IMR-90 (cell line): Measurements from ENCODE around the gene CLEC2D. TPM values are rescaled to one million over a fixed set of nuclear protein-coding genes. Genes with fewer than 3 reads are reported as not detected.

Experiments used
- ATAC-seq: fragments of 200-7000 bp; cut with Tn5 transposase; 2 replicates; pipeline ENCODE4 v1.9.1; 2020; ENCODE audit warnings: low read depth, mild to moderate bottlenecking, moderate library complexity
- BruUV-seq: library from RNA; stranded (reverse); fragments of 400-500 nt; replicated peaks from 2 replicates; lab custom pipeline; 2021; lab: Mats Ljungman, UMichigan
- CTCF ChIA-PET: fragments of 300-600 bp; formaldehyde crosslinking; extraction: SDS; loops from one replicate; lab custom pipeline; 2021; ENCODE audit warnings: antibody characterized with exemption; lab: Yijun Ruan, JAX
- POLR2A ChIA-PET: fragments of 300-600 bp; sonication (Branson Sonifier 250); formaldehyde crosslinking; loops from one replicate; lab custom pipeline; 2022; ENCODE audit warnings: antibody characterized with exemption; ENCODE audit not compliant: unreplicated experiment; lab: Charles Lee
- DNase-seq: peaks from one replicate; pipeline ENCODE4 v3.0.0; 2013
- H2AFZ ChIP-seq: replicated peaks from 2 replicates; pipeline ENCODE3; 2013; ENCODE audit warnings: low read length, mild to moderate bottlenecking; ENCODE audit not compliant: poor library complexity
- H2AK5ac ChIP-seq: 2 replicates; pipeline ENCODE4 v1.6.1; 2013; ENCODE audit warnings: low read depth, low read length, inconsistent platforms
- H2AK9ac ChIP-seq: replicated peaks from 2 replicates; pipeline ENCODE3; 2013; ENCODE audit warnings: mild to moderate bottlenecking, low read depth, low read length, moderate library complexity; ENCODE audit not compliant: poor library complexity
- H2BK120ac ChIP-seq: 2 replicates; pipeline ENCODE4 v1.6.1; 2013; ENCODE audit warnings: low read depth, low read length, inconsistent platforms
- H2BK15ac ChIP-seq: 3 replicates; pipeline ENCODE4 v1.6.1; 2013; ENCODE audit warnings: low read depth, low read length, inconsistent platforms
- H2BK20ac ChIP-seq: 2 replicates; pipeline ENCODE4 v1.6.1; 2013; ENCODE audit warnings: low read depth, mild to moderate bottlenecking, inconsistent platforms, low read length, moderate library complexity
- H2BK5ac ChIP-seq: 2 replicates; pipeline ENCODE4 v1.6.1; 2013; ENCODE audit warnings: mild to moderate bottlenecking, low read depth, low read length, inconsistent platforms; ENCODE audit not compliant: poor library complexity, severe bottlenecking
- H3K14ac ChIP-seq: replicated peaks from 2 replicates; pipeline ENCODE4 v1.6.1; 2013; ENCODE audit warnings: low read depth, low read length, inconsistent platforms
- H3K18ac ChIP-seq: 2 replicates; pipeline ENCODE4 v1.6.1; 2013; ENCODE audit warnings: low read depth, low read length, control low read depth
- H3K23ac ChIP-seq: 2 replicates; pipeline ENCODE4 v1.6.1; 2013; ENCODE audit warnings: low read depth, low read length, inconsistent platforms
- H3K27ac ChIP-seq: 2 replicates; pipeline ENCODE4 v1.5.1; 2013; ENCODE audit warnings: mild to moderate bottlenecking, control low read depth, low read length; ENCODE audit not compliant: insufficient read depth
- H3K27me3 ChIP-seq: 2 replicates; pipeline ENCODE4 v1.6.1; 2013; ENCODE audit warnings: low read length; ENCODE audit not compliant: control insufficient read depth, insufficient read depth
- H3K36me3 ChIP-seq: 2 replicates; pipeline ENCODE4 v1.6.1; 2013; ENCODE audit warnings: low read length, mixed read lengths; ENCODE audit not compliant: control insufficient read depth, insufficient read depth
- H3K4ac ChIP-seq: 2 replicates; pipeline ENCODE4 v1.6.1; 2013; ENCODE audit warnings: low read depth, low read length, inconsistent platforms
- H3K4me1 ChIP-seq: 2 replicates; pipeline ENCODE4 v1.6.1; 2013; ENCODE audit warnings: low read length, mixed read lengths; ENCODE audit not compliant: control insufficient read depth, insufficient read depth
- H3K4me2 ChIP-seq: 2 replicates; pipeline ENCODE4 v1.6.1; 2013; ENCODE audit warnings: low read depth, mild to moderate bottlenecking, control low read depth, low read length, moderate library complexity
- H3K4me3 ChIP-seq: 2 replicates; pipeline ENCODE4 v1.5.1; 2013; ENCODE audit warnings: low read depth, mild to moderate bottlenecking, control low read depth, low read length, moderate library complexity; ENCODE audit not compliant: insufficient read depth
- H3K56ac ChIP-seq: 2 replicates; pipeline ENCODE4 v1.6.1; 2013; ENCODE audit warnings: low read length, inconsistent platforms; ENCODE audit not compliant: insufficient read depth; ENCODE audit errors: extremely low read depth
- H3K79me1 ChIP-seq, 2 experiments: 2 replicates each; pipeline ENCODE4 v1.6.1; 2013; ENCODE audit warnings: low read length in 2 of 2, inconsistent platforms in 1 of 2, low read depth in 1 of 2
- H3K9ac ChIP-seq: 2 replicates; pipeline ENCODE4 v1.6.1; 2013; ENCODE audit warnings: low read depth, low read length, control low read depth
- H3K9me1 ChIP-seq: 2 replicates; pipeline ENCODE4 v1.6.1; 2013; ENCODE audit warnings: low read length, inconsistent platforms; ENCODE audit not compliant: insufficient read depth
- H3K9me3 ChIP-seq: 2 replicates; pipeline ENCODE4 v1.6.1; 2013; ENCODE audit warnings: low read length; ENCODE audit not compliant: control insufficient read depth, insufficient read depth
- H4K20me1 ChIP-seq: 2 replicates; pipeline ENCODE4 v1.6.1; 2013; ENCODE audit warnings: low read length, inconsistent platforms; ENCODE audit not compliant: insufficient read depth
- H4K5ac ChIP-seq: 2 replicates; pipeline ENCODE4 v1.6.1; 2013; ENCODE audit warnings: mild to moderate bottlenecking, low read depth, low read length, control low read depth
- H4K8ac ChIP-seq, 2 experiments: 2 replicates each; pipeline ENCODE4 v1.6.1; 2013; ENCODE audit warnings: low read depth in 2 of 2, low read length in 2 of 2, control low read depth in 1 of 2, inconsistent platforms in 1 of 2
- H4K91ac ChIP-seq: 2 replicates; pipeline ENCODE4 v1.6.1; 2013; ENCODE audit warnings: low read depth, low read length, inconsistent platforms; ENCODE audit not compliant: insufficient read depth
- BHLHE40 ChIP-seq: fragments of 150-350 bp; IDR thresholded peaks from 2 replicates; pipeline ENCODE4 v1.6.1; 2016; ENCODE audit warnings: mild to moderate bottlenecking, low read depth, low read length
- CEBPB ChIP-seq: IDR thresholded peaks from 2 replicates; pipeline ENCODE4 v1.6.1; 2012; ENCODE audit warnings: low read depth, low read length, improper control_type of control experiment
- CHD1 ChIP-seq: IDR thresholded peaks from 2 replicates; pipeline ENCODE4 v1.6.1; 2012; ENCODE audit warnings: low read depth, low read length, improper control_type of control experiment
- FOS ChIP-seq: fragments of 150-350 bp; IDR thresholded peaks from 2 replicates; pipeline ENCODE4 v1.6.1; 2016; ENCODE audit warnings: low read depth, low read length
- MAFK ChIP-seq: IDR thresholded peaks from 2 replicates; pipeline ENCODE4 v1.6.1; 2012; ENCODE audit warnings: low read depth, low read length, improper control_type of control experiment
- MAZ ChIP-seq: IDR thresholded peaks from 2 replicates; pipeline ENCODE4 v1.6.1; 2012; ENCODE audit warnings: low read depth, mild to moderate bottlenecking, low read length, improper control_type of control experiment, moderate library complexity, borderline replicate concordance
- MXI1 ChIP-seq: IDR thresholded peaks from 2 replicates; pipeline ENCODE4 v1.6.1; 2012; ENCODE audit warnings: low read depth, mild to moderate bottlenecking, low read length, moderate library complexity, borderline replicate concordance
- NFE2L2 ChIP-seq: fragments of 150-350 bp; IDR thresholded peaks from 2 replicates; pipeline ENCODE4 v1.6.1; 2016; ENCODE audit warnings: low read depth, mild to moderate bottlenecking, low read length
- POLR2A ChIP-seq: IDR thresholded peaks from 2 replicates; pipeline ENCODE4 v1.6.1; 2012; ENCODE audit warnings: mild to moderate bottlenecking, low read depth, low read length
- RAD21 ChIP-seq: IDR thresholded peaks from 2 replicates; pipeline ENCODE4 v1.6.1; 2012; ENCODE audit warnings: low read length, improper control_type of control experiment
- RCOR1 ChIP-seq: IDR thresholded peaks from 2 replicates; pipeline ENCODE4 v1.6.1; 2012; ENCODE audit warnings: mild to moderate bottlenecking, low read length, improper control_type of control experiment; ENCODE audit not compliant: insufficient replicate concordance
- RFX5 ChIP-seq: IDR thresholded peaks from 2 replicates; pipeline ENCODE4 v1.8.0; 2012; ENCODE audit warnings: low read depth, mild to moderate bottlenecking, low read length, moderate library complexity
- SMC3 ChIP-seq: fragments of 150-350 bp; IDR thresholded peaks from 2 replicates; pipeline ENCODE4 v1.6.1; 2016; ENCODE audit warnings: low read depth, mild to moderate bottlenecking, antibody characterized with exemption, low read length, moderate library complexity
- WGBS, 2 experiments: methylation state at CpG; one replicate each; pipeline versions ENCODE4 v1.1.5 to v1.1.7; 2013; ENCODE audit warnings: missing lambda C conversion rate in 2 of 2; ENCODE audit not compliant: insufficient read length in 1 of 2; ENCODE audit errors: extremely low coverage in 2 of 2; 5-methylcytosine and 5-hydroxymethylcytosine counted together
- dilution Hi-C: fragments of 300-500 bp; cut with HindIII; formaldehyde crosslinking; loops from one replicate; pipeline ENCODE4 v1.14.3; 2018; ENCODE audit warnings: low sequenced_read_pairs; ENCODE audit not compliant: unreplicated experiment
- in situ Hi-C: fragments of 300-500 bp; cut with MboI; formaldehyde crosslinking; loops from 3 replicates; pipeline ENCODE4 v1.14.3; 2019; ENCODE audit warnings: low sequenced_read_pairs, inconsistent platforms, mixed read lengths
- intact Hi-C: fragments of 100-400 bp; cut with micrococcal nuclease; formaldehyde crosslinking; loops from 2 replicates; pipeline ENCODE4 v1.10.0; 2022
- polyA plus RNA-seq, 3 experiments: library from polyadenylated mRNA; depleted of rRNA; stranded (reverse); fragments of >200 nt; gene quantifications; 2 replicates each; pipeline ENCODE4 v1.2.3, GENCODE V29; 2012; ENCODE audit warnings: low replicate concordance in 1 of 3
- total RNA-seq: library from RNA; depleted of rRNA; stranded (reverse); fragments of >200 nt; gene quantifications from 2 replicates; pipeline ENCODE4 v1.2.3, GENCODE V29; 2012
- TF ChIP-seq, protein P1 (sequence below): fragments of 150-350 bp; IDR thresholded peaks from 2 replicates; pipeline ENCODE4 v1.6.1; 2016; ENCODE audit warnings: low read depth, mild to moderate bottlenecking, low read length, moderate library complexity, borderline replicate concordance
- TF ChIP-seq, protein P2 (sequence below): fragments of 150-350 bp; IDR thresholded peaks from 2 replicates; pipeline ENCODE4 v1.6.1; 2017; ENCODE audit warnings: mild to moderate bottlenecking, antibody characterized with exemption, low read length, low read depth
- TF ChIP-seq, protein P3 (sequence below): conservative IDR thresholded peaks from 2 replicates; pipeline ENCODE4 v1.5.1; 2012; ENCODE audit warnings: mild to moderate bottlenecking, low read depth, low read length, improper control_type of control experiment

Gene CLEC2D
- total and polyA plus RNA-seq, 2 of the 4 experiments (the other 2 are of a cell fraction), result 0.72 to 1.2 TPM

- Histone ChIP-seq H3K4me1 (no peaks in the 10 kb centered on the region), H3K4me2 (no peak overlapping the region)
- dilution Hi-C loops, result no loop called here
These were observed 58.3 kb downstream of the CLEC2D start for GRCh38 chr12:9727813-9728212.

More at GRCh38 chr12:9727813-9728212, 58.3 kb downstream of the CLEC2D start:
- Histone ChIP-seq H3K4ac (no peak overlapping the region), H3K27me3 (no peaks in the 10 kb centered on the region; the same call in none of the 2 replicates), H3K14ac (no peak overlapping the region), H3K27ac (no peak overlapping the region), H3K79me1 (no peaks in the 10 kb centered on the region), H4K5ac (no peak overlapping the region), H2BK5ac (no peak overlapping the region), H3K9me1 (no peaks in the 10 kb centered on the region), H3K9ac (no peak overlapping the region), H4K91ac (no peak overlapping the region), H3K4me3 (no peak overlapping the region), H4K8ac (no peak overlapping the region), H2BK15ac (no peak overlapping the region), H3K56ac (no peak overlapping the region), H2BK120ac (no peak overlapping the region), H3K36me3 (no peaks in the 10 kb centered on the region), H2AK9ac (no peak overlapping the region), H3K18ac (no peak overlapping the region), H3K9me3 (no peaks in the 10 kb centered on the region), H2AFZ (no peak overlapping the region), H2BK20ac (no peak overlapping the region), H2AK5ac (no peak overlapping the region), H4K20me1 (no peaks in the 10 kb centered on the region), H3K23ac (no peak overlapping the region)
- intact Hi-C loops, result no loop called here
- WGBS, 2 experiments, result no CpG with 5 or more reads among the region's 1 CpG
- POLR2A ChIA-PET, result no interaction called here
- no peak for DNase-seq
- BruUV-seq, result no TSS peak
- CTCF ChIA-PET, result no interaction called here
- ATAC-seq, result no peak
- in situ Hi-C loops, result no loop called here
- TF ChIP-seq RAD21, result no peak
- no peak for TF ChIP-seq SMC3
- TF ChIP-seq CEBPB, result no peak
- no peak for TF ChIP-seq BHLHE40
- TF ChIP-seq NFE2L2, result no peak
- TF ChIP-seq FOS, result no peak
- TF ChIP-seq RFX5, result no peak
- TF ChIP-seq, protein P1, sequence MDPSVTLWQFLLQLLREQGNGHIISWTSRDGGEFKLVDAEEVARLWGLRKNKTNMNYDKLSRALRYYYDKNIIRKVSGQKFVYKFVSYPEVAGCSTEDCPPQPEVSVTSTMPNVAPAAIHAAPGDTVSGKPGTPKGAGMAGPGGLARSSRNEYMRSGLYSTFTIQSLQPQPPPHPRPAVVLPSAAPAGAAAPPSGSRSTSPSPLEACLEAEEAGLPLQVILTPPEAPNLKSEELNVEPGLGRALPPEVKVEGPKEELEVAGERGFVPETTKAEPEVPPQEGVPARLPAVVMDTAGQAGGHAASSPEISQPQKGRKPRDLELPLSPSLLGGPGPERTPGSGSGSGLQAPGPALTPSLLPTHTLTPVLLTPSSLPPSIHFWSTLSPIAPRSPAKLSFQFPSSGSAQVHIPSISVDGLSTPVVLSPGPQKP, result no peak
- TF ChIP-seq, protein P2, sequence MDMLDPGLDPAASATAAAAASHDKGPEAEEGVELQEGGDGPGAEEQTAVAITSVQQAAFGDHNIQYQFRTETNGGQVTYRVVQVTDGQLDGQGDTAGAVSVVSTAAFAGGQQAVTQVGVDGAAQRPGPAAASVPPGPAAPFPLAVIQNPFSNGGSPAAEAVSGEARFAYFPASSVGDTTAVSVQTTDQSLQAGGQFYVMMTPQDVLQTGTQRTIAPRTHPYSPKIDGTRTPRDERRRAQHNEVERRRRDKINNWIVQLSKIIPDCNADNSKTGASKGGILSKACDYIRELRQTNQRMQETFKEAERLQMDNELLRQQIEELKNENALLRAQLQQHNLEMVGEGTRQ, result no peak
- no peak for TF ChIP-seq MAZ
- no peak for TF ChIP-seq MXI1
- TF ChIP-seq, protein P3, sequence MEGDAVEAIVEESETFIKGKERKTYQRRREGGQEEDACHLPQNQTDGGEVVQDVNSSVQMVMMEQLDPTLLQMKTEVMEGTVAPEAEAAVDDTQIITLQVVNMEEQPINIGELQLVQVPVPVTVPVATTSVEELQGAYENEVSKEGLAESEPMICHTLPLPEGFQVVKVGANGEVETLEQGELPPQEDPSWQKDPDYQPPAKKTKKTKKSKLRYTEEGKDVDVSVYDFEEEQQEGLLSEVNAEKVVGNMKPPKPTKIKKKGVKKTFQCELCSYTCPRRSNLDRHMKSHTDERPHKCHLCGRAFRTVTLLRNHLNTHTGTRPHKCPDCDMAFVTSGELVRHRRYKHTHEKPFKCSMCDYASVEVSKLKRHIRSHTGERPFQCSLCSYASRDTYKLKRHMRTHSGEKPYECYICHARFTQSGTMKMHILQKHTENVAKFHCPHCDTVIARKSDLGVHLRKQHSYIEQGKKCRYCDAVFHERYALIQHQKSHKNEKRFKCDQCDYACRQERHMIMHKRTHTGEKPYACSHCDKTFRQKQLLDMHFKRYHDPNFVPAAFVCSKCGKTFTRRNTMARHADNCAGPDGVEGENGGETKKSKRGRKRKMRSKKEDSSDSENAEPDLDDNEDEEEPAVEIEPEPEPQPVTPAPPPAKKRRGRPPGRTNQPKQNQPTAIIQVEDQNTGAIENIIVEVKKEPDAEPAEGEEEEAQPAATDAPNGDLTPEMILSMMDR, result no peak
- no peak for TF ChIP-seq RCOR1
- no peak for TF ChIP-seq CHD1
- TF ChIP-seq POLR2A, result no peak
- TF ChIP-seq MAFK, result no peak
